ENCODE results near the gene JMY.
A peak's percentile ranks its signal among the peaks of the same experiment; 100 is the strongest.

The JMY gene, protein sequence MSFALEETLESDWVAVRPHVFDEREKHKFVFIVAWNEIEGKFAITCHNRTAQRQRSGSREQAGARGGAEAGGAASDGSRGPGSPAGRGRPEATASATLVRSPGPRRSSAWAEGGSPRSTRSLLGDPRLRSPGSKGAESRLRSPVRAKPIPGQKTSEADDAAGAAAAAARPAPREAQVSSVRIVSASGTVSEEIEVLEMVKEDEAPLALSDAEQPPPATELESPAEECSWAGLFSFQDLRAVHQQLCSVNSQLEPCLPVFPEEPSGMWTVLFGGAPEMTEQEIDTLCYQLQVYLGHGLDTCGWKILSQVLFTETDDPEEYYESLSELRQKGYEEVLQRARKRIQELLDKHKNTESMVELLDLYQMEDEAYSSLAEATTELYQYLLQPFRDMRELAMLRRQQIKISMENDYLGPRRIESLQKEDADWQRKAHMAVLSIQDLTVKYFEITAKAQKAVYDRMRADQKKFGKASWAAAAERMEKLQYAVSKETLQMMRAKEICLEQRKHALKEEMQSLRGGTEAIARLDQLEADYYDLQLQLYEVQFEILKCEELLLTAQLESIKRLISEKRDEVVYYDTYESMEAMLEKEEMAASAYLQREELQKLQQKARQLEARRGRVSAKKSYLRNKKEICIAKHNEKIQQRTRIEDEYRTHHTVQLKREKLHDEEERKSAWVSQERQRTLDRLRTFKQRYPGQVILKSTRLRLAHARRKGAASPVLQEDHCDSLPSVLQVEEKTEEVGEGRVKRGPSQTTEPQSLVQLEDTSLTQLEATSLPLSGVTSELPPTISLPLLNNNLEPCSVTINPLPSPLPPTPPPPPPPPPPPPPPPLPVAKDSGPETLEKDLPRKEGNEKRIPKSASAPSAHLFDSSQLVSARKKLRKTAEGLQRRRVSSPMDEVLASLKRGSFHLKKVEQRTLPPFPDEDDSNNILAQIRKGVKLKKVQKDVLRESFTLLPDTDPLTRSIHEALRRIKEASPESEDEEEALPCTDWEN

GRCh38 chr5:79235634-79236361 lies at the start of gene JMY:
JMY (plus strand) TSS chr5:79236131; CDS start chr5:79236651, 520 bp downstream.
- DNase-seq: peak; percentile 57

GRCh38 chr5:79186455-79186854 lies 49.5 kb upstream of the JMY start:
- no peak for DNase-seq

DNA sequence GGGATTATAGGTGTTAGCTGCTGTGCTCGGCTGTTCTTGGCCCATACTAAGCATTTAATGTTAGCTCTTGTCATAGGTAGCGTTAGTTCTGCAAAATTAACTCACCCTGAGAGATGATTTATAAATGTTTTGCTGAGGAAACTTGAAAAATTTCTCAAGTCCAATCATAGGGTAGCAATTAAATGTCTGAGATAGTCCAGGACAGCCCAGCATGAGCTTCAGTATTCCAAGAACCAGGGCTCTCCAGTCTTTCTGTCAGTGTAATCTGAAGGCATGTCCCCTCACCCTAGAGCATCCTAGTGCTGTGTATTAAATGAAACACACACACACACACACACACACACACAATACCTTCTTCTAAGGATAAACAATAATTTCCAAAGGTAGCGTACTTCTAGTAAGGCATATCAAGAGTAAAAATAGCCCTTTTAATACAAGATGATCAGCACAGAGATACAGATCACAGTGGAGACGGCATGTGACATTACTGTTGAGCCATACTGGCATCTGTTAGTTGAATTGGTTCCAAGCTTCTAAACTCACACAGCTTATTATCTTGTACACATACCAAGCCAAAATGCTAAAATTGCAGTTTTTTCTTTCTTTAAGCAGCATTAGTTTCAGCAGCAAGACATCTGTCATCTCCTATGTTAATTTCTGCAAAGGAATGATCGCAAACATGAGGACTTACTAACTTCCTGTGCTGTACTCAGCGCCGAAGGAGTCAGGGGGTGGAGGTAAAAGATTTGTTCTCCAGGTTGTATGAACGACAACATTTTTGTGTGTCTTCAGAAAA lies 46.3 kb upstream of the JMY start:
- no peak for DNase-seq

DNA sequence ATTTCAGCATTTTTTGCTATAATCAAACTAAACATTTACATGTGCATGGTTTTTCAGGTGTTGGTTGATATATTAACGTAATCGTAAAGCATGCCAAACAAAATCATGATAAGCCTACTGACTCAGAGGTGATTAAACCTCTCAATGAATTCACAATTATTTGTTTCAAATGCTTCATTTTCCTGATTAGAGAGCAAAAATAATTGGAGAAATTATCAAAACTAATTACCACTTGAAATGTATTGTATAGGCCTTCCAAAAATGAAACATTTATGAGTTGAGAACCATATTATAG lies 45.7 kb upstream of the JMY start:
- no peak for DNase-seq

GRCh38 chr5:79191457-79191856 lies 44.5 kb upstream of the JMY start:
- no peak for DNase-seq

- no peak for DNase-seq
Measured at GRCh38 chr5:79193643-79194042, 42.3 kb upstream of the JMY start.

- DNase-seq: no peak
Measured at GRCh38 chr5:79200573-79201183, 35.3 kb upstream of the JMY start.

- DNase-seq: no peak
Measured at GRCh38 chr5:79201206-79201605, 34.7 kb upstream of the JMY start.

DNA sequence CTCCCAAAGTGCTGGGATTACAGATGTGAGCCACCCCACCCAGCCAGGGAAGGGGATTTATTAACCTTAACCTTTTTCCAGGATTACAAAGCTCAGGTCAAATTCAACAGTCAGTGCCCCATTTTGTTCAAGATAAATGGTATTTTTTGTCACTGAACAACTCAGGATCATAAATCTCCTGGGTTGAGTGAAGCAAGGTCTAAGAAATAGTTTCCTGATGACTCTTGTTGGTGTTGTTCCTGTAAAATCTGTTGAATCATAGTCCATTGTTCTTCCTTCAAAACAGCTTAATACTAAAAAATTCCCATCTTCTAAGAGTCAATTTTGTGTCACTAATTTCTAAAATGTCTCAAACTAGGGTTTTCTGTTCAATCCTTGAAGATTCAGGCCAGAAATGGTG lies 33.9 kb upstream of the JMY start:
- no peak for DNase-seq

DNA sequence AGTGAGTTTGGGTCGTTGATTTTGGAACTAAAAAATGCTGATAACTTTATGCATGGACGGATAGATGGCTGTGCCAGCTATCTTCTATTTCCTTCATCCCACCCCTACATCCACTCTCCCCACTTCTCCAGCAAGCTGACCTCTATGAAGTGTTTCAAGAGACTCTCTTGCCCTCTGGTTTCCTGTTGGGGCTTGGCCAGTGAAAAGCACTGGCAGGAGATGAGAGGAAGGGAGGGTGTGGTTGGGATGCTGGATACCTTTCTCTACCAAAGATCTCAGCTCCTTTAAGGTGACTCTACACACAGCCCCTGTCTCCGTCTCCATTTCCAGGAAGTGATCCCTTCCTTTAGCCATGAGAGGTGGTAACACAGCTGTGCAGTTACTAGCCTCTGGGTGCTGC lies 30.0 kb upstream of the JMY start:
- no peak for DNase-seq

DNA sequence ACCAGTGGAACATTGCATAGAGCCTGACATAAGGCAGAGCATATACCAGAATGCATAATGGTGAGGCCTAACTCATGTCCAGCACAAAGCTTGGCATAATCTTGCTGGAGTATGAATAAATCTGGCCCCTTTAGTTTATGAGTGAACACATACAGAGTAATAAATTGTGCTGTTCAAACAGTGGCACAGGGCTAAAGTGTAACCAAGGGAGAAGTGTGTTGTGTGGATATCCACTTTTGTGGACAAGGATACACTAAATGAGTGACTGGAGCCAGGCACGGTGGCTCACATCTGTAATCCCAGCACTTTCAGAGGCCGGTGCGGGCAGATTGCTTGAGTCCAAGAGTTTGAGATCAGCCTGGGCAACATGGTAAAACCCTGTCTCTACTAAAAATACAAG lies 29.4 kb upstream of the JMY start:
- DNase-seq: no peak

DNA sequence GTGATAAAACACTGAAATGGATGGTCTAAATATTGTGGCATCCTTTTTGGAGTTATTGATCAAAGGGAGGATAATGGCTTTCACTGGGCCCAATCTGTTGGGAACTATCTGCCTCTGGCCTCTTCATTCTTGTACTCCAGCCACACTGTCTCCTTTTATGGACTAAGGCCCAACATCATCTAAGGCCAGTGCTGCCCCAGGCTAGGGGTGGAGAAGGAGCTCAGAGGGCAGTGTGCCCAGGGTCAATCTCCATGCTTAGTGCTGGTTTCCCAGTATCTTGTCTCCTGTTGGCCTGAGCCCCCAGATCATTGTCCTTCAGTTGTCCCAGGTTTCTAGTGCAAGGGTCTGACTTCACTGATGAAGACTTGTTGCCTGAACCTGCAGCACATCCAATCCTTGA lies 26.4 kb upstream of the JMY start:
- no peak for DNase-seq

DNA sequence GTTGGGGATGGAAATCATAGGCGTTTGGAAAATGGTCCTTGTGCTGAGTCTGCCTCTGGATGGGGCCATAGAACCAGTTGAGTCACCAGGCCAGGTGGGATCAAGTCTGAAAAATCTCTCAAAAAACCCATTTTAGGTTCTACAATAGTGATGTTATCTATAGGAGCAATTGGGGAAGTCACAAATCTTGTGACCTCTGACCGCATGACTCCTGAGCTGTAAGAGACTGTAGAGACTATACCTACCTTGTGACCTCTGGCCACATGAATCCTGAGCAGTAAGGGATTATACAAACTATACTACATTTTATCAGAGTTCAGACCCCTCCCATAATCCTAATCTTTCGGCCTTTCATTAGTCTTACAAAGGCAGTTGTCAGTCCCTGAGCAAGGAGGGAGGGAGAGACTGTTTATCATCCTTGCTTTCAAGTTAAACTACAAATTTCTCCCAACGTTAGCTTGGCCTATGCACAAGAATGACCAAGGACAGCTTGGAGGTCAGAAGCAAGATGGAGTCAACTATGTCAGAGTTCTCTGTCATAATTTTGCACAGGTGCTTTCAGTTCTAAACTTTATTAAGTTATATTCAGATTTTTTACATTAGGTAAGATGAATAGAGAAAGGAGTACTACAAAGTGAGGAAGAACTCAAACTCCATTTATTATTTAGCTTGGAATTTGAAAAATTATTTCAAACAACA lies 11.5 kb upstream of the JMY start:
- no peak for DNase-seq

DNA sequence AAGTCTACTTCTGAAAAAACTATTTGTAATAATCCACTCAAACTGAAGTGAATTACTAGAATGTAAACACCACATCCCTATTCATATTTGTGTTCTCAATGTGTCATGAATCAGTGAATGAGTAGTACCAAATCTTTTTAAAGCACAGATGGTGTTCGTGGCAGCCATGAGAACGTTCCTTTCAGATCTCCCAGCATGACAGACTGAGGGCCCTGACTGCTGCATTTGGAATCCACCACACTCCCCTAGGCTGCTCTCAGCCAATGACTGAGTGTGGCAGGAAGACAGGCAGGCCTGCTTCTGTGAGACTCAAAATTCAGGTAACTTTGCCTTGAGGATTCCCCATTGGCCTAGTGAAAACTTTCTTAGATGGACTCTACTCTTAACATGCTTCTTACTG lies 10.9 kb upstream of the JMY start:
- DNase-seq: no peak

- DNase-seq: no peak
Measured at GRCh38 chr5:79225441-79225840, 10.5 kb upstream of the JMY start.

DNA sequence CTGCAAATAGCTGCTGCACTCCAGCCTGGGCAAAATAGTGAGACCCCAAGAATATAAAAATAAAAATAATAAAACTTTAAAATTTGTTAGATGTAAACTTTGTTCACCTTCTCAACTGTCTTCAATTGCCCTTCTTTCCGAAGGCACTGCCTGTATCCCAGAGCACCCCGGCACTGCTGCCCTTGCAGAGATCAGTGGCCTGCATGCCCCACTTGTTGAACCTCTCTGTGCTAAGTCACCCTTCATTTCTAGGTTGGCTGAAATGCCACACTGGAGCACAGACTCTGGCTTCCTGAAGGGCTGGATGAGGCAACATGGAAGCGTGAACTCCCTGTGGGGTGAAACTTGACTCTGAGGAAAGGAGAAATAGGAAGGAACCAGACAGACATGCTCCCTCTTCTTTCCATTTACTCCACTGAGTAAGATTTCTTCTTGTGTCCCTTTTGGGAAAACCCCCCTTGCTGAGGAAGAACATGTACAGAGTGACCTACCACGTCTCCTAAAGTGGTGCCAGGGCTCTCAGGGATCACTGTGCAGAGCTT lies 8.4 kb upstream of the JMY start:
- no peak for DNase-seq

GRCh38 chr5:79229357-79230174 lies 6.4 kb upstream of the JMY start:
- no peak for DNase-seq

DNA sequence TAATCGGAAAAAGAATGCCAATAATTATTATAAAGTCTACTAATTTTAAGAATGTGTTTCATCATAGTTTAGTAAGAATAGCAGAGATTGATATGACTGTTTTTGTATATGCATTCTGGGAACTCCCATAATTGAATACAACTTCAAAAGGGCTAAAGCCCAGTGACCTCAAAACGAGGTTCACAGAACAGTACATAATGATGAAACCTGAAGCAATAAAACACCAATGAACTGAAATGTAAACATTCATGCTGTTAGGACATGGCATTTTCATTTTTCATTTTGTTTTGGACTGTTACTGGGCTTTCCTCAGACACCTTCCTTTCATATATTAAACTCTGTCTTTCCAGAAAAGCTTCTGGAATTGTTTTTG lies 684 bp upstream of the JMY start:
- no peak for DNase-seq

- DNase-seq: no peak
Measured at GRCh38 chr5:79236362-79236969, 535 bp downstream of the JMY start.

All from NCI-H1092 (cell line).